Stimulated activated CD4-positive, alpha-beta T cell treated with anti-CD3 and anti-CD28 coated beads, Interleukin-1b, Interleukin-23, amount 100 ng/mL, for 24 hours (primary cell): Measurements from ENCODE around the gene MAGI1.
"Not testable (repeated sequence)": the region's sequence is repeated elsewhere in the genome, so short reads cannot be mapped to it uniquely, and the experiment has no call there.

ENCODE experiments used
- DNase-seq, 4 experiments: peaks; one replicate each; pipeline ENCODE4 v3.0.0-alpha.2; 2020; ENCODE audit warnings: low read depth in 4 of 4, low spot score in 1 of 4

MAGI1 gene

GRCh38 chr3:65720989-65721737, 317.6 kb downstream of the MAGI1 start:
- no peak for DNase-seq

GRCh38 chr3:65719639-65720038, 319.1 kb downstream of the MAGI1 start:
- DNase-seq: not testable (repeated sequence)

GRCh38 chr3:65717676-65718346, 320.9 kb downstream of the MAGI1 start:
- no peak for DNase-seq

DNA sequence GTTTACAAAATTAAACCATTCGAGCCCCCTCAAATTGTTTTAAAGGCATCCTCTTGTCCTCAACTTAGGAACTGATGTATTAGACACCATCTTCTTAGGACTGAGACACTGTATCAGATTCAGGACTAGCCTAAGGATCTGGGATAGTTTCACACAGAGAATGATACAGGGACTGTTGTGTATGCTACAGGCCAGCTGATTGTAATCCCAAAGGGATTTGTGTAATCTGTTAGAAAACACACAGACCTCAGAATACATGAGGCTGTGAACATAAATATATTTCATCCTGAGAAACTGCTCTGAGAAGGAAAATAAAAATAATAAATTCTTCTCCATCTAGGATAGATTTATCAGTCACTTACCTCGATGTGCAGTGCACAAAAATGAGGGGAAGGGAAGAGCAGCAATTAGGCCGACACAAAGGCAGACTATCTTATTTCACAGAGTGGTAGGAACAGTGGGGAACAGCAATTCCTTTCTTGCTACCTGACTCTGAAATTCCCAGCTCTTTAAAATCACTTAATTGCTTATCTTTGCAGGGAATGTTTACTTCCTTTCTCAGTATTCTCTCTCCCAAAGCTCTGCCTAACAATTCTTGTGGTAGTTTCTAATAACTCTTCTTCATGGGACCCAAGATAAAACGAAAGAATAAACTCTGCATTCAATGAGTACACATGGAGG, 322.5 kb downstream of the MAGI1 start:
- DNase-seq: no peak

GRCh38 chr3:65714134-65714533, 324.6 kb downstream of the MAGI1 start:
- no peak for DNase-seq

- no peak for DNase-seq
Measured at GRCh38 chr3:65713016-65713415, 325.7 kb downstream of the MAGI1 start.

GRCh38 chr3:65712140-65712539, 326.6 kb downstream of the MAGI1 start:
- no peak for DNase-seq

DNA sequence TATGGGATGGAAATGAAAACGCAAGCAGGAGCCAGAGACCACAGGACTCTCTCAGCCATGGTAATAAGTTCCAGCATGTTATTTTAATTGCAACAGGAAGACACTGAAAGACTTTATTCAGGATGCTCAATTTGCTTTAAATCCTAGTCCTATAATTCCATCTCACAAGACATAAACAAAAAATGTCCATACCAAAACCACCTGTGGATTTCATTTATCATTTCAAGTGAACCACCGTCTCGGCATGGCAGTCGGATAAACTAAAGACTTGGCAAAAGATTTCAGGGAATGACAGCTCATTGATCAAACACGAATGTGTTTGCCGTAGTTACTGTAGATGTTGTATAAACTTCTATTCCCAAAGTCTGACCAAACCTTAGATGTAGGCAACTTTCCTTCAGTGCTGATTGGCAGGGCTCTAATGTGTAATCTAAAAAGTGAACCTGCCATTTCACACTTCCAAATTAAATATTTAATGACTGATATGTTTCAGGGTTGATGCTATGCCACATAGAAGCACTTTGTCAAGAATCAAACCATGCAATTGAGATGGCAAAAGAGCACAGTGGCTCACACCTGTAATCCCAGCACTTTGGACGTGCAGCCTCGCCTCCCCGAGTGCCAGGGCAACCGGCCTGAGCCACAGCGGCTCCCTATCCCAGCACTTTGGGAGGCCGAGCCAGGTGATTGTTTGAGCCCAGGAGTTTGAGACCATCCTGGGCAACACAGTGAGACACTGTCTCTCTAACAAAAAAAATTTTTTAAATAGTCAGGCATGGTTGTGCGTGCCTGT, 331.7 kb downstream of the MAGI1 start:
- DNase-seq: no peak

- no peak for DNase-seq
Measured at GRCh38 chr3:65706301-65706700, 332.4 kb downstream of the MAGI1 start.

- no peak for DNase-seq
Measured at GRCh38 chr3:65703820-65704219, 334.9 kb downstream of the MAGI1 start.

DNA sequence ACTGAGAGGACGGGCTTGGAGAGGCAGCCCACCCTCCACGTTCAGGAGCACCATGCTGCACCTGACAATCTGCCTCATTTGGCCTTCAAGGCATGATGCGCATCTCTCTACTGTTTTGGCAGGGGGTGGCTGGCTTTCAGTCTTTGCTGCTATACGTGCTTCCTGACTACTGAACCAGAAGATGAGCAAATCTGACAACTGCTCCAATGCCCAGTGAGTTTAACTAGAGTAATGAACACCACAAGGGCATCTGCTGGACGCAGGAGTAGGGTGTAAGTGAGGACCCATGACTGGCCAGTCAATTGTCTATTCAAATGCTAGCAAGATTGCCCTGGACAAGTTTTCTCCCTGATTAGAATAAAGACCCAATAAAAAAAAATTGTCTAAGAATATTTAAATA, 335.7 kb downstream of the MAGI1 start:
- DNase-seq: no peak

GRCh38 chr3:65702202-65702601, 336.5 kb downstream of the MAGI1 start:
- no peak for DNase-seq

DNA sequence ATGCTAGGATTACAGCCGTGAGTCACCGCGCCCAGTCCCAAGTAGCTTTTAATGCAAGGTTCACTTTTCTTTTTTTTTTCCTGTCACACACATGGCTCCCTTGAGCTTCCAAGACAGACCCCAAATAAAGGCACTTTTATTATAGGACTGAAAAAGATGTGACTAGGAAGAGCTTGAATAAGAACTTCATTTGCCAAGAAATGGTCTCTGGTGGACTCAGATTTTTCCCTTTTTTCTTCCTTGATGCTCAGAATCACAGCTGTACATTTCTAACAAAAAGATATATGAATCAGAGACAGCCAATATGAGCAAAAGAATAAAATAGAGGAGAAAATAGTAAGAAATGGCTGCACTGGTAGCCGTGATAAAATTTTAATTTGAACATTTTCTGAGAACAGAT, 337.2 kb downstream of the MAGI1 start:
- no peak for DNase-seq

DNA sequence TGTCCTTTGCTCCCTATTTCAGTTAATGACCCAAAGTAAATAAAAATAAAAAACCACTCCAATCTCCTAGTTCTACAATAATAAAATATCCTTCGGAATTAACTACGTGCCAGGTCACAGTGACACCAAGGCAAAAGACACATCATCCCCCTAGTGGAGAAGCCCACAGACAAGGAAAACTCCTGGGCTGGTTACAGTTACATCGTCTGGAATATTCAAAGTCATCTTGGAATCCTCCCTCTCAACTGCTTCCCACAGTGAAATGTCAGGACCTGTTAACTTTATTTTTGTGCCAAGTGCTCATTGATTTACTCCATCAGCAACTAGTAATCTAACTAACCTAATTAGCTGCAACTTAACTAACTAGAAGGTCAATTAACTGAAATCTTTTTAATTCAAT, 349.3 kb downstream of the MAGI1 start:
- no peak for DNase-seq

DNA sequence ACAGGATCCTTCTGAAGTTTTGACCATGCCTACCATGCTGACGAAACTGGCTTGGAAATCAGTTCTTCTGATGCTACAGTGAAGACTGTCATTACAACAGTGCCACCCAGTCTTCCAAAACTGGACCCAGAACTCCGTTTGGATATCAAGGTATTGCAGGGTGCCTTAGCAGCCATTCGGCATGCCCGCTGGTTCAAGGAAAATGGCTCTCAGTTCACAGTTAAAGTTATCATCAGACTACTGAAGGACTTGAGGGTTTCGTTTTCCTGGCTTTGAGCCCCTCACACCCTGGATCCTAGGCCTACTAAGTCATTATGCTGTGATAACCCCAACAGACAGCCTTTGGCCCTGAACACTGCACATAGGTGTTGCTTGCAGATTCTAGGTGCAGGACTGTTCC, 351.0 kb downstream of the MAGI1 start:
- no peak for DNase-seq

DNA sequence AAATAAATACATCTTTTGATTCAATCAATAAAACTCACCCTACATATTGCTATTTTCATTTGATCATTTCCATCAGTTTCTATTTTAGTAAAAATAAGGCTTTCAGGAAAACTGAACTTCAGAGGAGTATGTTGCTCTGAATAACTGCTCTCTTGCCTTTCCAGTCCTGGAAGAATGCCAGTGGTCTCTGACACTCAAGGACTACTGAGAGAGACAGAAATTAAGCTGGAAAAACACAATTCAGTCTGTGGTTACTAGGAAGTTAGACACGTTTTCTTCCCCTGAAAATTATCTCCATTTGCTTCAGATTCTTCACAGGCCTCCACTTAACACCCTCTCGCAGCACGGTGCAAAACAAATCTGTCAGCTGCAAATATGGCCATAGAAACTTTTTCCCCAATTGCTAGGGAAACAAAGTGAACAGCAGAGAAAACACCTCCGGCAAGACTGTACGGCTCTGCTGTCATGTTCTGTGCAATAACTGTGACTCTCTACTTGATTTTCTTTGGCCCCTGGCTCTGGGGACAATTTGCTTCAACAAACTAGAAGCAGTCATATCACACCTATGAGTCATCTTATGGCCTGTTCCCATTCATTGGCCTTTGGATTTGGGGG, 353.0 kb downstream of the MAGI1 start:
- no peak for DNase-seq

DNA sequence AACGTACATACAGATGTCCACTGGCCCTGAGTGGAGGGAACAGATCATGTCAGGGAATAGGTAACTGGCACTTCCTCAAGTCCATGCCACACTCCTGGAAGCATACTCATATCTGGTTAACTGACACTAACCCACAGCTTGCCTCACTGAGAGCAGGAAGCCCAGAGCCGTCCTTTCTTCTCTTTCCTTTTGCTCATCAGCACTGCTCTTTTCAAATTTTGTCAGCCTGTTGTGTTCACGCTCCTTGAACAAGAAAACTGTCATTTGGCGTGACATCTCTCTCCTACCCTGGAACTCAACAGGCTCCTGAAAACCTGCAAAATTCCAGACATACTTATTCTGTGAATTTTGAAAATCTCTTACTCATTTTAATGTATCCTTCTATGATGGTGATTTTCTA, 360.2 kb downstream of the MAGI1 start:
- DNase-seq: no peak

DNA sequence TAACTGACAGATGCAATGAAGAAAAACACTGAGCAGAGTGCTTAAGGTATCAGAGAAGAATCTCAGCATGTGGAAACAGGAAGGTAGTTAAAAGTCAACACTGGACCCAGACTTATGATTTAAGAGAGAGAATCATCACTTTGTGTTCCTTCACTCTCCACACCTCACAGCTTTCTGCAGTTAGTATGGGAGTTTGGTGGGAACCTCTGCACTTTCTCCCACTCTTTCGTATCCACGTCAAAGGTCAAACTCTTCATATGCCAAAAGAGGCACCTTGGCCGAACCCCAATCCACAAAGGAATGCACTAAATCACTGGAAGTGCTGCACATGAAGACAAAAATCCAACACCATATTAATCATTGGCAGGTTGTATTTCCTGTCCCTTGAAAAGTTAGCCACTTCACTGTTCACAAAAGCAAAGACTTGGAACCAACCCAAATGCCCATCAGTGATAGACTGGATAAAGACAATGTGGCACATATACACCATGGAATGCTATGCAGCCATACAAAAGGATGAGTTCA, 361.2 kb downstream of the MAGI1 start:
- no peak for DNase-seq

DNA sequence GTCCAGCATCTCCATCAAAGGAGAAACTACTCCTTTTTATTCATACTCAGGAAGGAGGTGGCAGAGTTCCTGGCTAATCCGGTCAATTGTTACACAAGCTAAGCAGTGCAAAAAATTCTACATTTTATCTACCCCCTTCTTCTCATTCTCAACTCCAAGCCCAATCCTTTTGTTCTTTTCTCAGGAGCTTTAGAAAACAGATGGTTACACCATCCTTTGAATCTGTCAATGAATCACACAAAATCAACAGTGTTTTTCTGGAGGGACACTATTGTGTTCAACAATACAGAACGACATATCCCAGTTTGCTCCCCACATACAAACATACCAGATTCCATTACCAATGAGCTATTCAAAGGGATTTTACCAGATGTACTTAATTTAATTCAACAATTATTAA, 362.1 kb downstream of the MAGI1 start:
- no peak for DNase-seq

- no peak for DNase-seq
Measured at GRCh38 chr3:65675011-65675410, 363.7 kb downstream of the MAGI1 start.

- no peak for DNase-seq
Measured at GRCh38 chr3:65674226-65674625, 364.5 kb downstream of the MAGI1 start.
